Glomerular endothelial cell (primary cell): ENCODE results near the gene GRAMD2A. TPM values are rescaled to one million over a fixed set of nuclear protein-coding genes. Genes with fewer than 3 reads are reported as not detected.

ENCODE experiments used
- total RNA-seq: library from RNA; depleted of rRNA; stranded (reverse); fragments of >200 nt; gene quantifications from 2 replicates; pipeline ENCODE4 v1.2.3, GENCODE V29; 2015

The GRAMD2A gene
- total RNA-seq, 1 donor from 2014 or later: not detected

Other genes starting within 250 kb of the GRAMD2A start
- 13.3 and 44.6 TPM in 2 replicates for gene MYO9A, start 79.6 kb downstream of the GRAMD2A start, total RNA-seq
- gene SENP8, start 79.4 kb downstream of the GRAMD2A start, total RNA-seq: 1.4 and 2.5 TPM in 2 replicates
- 849 and 1,181 TPM in 2 replicates for gene PKM, start 33.4 kb upstream of the GRAMD2A start, total RNA-seq
- gene PARP6, start 74.8 kb upstream of the GRAMD2A start, total RNA-seq: 22.8 and 23.9 TPM in 2 replicates
- gene CELF6, start 122.4 kb upstream of the GRAMD2A start, total RNA-seq: 0.05 and 1.5 TPM in 2 replicates
- 171 and 194 TPM in 2 replicates for gene HEXA, start 178.2 kb upstream of the GRAMD2A start, total RNA-seq
- not detected in 2 replicates for gene TMEM202, start 200.5 kb upstream of the GRAMD2A start, total RNA-seq